ENCODE measurements around the gene JAG2.

JAG2 gene

DNA sequence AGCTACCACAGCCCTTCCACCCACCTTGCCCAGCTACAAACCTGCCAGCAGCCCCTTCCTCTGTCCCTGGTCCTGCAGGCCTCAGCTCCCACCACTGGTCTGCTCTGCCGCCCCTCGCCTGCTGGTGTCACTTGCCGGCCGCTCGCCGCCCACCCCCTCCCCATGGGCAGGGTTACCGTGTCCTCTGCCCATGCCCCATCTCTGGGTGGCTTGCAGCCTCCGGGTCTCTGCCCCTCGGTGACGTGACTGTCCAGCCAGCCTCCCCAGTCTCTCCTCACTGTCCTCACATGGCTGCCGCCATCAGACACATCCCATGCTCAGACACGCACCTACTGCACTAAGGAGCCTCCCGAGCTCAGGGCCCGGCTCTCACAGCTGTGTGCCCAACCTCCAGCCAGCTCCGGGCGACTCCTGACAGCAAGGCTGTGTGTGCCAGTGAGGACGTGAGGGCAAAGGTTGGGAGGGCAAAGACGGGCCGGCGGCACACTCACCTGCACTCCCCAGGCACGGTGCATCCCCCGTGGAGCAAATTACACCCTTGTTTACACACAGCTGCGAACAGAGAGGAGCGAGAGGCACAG, 13.4 kb downstream of the JAG2 start:
- TF ChIP-seq, protein P1, sequence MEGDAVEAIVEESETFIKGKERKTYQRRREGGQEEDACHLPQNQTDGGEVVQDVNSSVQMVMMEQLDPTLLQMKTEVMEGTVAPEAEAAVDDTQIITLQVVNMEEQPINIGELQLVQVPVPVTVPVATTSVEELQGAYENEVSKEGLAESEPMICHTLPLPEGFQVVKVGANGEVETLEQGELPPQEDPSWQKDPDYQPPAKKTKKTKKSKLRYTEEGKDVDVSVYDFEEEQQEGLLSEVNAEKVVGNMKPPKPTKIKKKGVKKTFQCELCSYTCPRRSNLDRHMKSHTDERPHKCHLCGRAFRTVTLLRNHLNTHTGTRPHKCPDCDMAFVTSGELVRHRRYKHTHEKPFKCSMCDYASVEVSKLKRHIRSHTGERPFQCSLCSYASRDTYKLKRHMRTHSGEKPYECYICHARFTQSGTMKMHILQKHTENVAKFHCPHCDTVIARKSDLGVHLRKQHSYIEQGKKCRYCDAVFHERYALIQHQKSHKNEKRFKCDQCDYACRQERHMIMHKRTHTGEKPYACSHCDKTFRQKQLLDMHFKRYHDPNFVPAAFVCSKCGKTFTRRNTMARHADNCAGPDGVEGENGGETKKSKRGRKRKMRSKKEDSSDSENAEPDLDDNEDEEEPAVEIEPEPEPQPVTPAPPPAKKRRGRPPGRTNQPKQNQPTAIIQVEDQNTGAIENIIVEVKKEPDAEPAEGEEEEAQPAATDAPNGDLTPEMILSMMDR (IDR thresholded peaks at IDR 0.05; ENCODE audit: insufficient read depth, missing control alignments) = no peak
- DNase-seq (ENCODE audit: insufficient read length, low spot score) (no peak), FAIRE-seq (no peak)

DNA sequence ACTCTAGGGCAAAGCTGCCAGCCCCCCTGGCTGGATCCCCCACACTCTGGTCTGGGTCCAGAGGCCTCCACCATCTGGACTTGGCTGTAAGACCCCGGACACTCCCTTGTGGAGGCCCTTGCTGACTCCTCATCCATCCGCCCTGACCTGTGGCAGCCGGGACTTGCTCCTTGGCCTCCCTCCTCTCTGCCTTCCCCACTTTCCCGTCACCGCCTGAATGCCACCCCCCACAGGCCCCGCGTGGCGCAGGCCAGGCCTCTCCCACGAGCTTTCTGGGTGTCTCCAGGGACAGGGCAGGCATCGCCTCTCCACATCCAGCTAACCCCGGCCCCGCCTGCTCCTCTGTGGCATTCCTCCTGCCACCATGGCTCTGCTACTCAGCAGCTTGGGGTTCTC, 14.1 kb downstream of the JAG2 start:
- no peak for FAIRE-seq
- TF ChIP-seq, protein P1 (IDR thresholded peaks at IDR 0.05; ENCODE audit: insufficient read depth, missing control alignments) = no peak
- no peak for DNase-seq (ENCODE audit: insufficient read length, low spot score)

DNA sequence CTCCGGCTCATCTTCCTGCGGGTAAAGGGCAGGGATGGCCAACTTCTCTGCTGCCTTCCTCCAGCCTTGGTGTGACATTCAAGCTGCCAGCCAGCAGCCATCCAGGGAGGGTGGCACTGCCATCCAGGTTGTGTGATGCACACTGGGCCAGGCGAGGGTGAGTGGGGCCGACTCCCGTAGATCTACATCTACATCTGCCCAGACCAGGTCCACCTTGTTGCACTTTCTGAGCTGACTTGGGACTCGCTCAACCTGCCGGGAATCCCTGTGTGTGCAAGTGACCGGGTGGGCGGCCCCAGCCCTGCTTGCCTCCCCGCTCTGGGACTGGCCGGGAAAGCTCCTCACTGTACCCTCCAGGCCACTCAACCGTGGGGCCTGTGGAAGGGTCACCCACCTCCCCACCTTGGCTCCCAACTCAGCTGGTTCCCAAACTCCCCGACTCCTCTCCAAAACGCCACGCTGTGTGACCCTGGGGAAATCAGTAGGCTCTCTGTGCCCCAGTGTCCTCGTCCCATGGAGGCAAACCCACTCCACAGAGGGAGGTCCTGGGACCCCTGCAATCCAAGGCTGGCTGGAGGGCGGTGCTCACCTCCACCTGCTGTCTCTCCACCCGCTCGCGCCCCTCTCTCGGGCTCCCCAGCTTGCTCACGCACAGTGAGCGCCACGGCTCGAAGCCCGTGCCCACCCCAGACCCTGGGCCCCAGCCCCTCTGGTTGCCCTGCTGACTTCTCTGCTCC, 14.7 kb downstream of the JAG2 start:
- TF ChIP-seq, protein P1 (IDR thresholded peaks at IDR 0.05; ENCODE audit: insufficient read depth, missing control alignments) = no peak
- FAIRE-seq (no peak), DNase-seq (ENCODE audit: insufficient read length, low spot score) (no peak)

DNA sequence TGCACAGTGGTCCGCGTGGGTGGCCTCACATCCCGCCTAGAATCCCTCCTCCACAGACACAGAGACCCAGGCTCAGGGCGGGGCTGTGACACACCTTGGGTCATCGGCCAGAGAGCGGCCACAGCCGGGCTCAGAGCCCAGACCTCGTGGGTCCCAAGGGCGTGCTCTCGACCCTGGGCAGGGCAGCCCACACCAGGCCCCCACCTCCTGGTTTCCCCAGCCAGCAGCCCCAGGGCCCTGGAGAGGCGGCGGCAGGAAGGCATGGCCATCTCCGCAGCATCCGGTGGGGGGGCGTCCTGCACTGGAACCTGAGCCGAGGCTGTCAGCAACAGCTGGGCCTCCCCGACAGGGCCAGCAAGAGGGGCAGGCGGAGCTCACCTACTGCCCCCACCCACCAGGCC, 15.2 kb downstream of the JAG2 start:
- TF ChIP-seq, protein P1 (IDR thresholded peaks at IDR 0.05; ENCODE audit: insufficient read depth, missing control alignments) = no peak
- FAIRE-seq (no peak), DNase-seq (ENCODE audit: insufficient read length, low spot score) (no peak)

DNA sequence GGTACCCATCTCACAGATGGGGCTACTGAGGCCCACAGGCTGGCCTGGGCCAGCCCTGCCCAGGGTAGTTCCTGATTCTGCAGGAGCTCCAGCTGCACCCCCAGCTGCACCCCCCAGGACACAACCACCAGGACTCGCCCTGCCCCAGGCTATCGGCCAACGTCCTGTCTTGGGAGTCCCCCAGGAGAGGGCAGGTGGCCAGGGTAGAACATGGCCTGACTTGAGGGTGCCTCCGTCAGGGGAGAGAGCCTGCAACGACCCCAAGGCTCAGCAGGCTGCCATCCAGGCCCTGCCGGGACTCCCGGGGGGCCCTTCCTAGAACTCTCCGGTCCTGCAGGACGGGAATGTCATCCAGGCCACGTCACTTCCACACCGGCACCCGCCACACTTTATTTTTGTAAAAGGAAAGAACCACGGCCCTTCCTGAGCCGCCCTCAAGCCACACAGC, 15.8 kb downstream of the JAG2 start:
- TF ChIP-seq, protein P1 (IDR thresholded peaks at IDR 0.05; ENCODE audit: insufficient read depth, missing control alignments) = no peak
- DNase-seq (ENCODE audit: insufficient read length, low spot score) (no peak), FAIRE-seq (no peak)

DNA sequence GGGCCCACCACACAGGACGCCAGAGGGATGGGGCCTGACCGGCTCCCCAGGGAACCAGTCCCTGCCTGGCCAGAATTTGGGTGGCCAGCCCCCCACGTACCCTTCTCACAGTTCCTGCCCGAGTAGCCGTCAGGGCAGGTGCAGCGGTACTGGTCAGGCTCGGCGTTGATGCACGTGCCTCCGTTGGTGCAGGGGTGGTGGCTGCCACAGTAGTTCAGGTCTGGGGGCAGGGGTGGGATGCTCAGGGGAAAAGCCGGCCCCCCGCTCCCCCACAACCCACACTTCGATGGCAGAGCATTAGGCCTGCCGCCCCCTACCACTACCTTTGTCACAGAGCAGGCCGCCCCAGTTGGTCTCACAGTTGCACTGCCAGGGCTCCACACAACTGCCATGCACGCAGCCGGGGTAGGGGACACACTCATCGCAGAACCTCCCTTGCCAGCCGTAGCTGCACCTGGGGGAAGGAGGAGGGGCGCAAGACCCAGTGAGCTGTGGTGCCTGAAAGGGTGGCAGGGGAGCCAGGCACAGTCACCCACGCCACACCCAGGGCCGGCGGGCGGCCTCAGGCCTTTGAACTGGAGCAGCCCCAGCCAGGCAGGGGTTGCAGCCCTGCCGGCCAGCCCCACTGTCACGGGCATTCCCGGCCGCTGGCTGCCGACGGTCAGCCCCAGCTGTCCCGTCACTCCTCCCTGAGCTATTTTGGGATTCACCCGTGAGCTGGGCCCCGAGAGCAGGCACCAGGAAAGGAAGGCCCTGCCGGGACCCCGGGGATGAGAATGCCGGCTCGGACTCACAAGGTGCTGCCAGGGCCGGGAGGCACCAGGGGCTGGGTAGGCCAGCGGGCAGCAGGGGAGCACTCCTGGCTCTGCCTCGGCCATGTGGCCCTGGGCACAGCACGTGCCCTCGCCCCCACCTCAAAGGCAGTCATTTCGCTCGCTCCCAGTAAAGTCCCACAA, 16.5 kb downstream of the JAG2 start:
- no peak for FAIRE-seq
- TF ChIP-seq, protein P1 (IDR thresholded peaks at IDR 0.05; ENCODE audit: insufficient read depth, missing control alignments) = no peak
- no peak for DNase-seq (ENCODE audit: insufficient read length, low spot score)
